Measurements from ENCODE around the gene MXD1. TPM values are rescaled to one million over a fixed set of nuclear protein-coding genes. Genes with fewer than 3 reads are reported as not detected.

MXD1 gene
- total and polyA plus RNA-seq, 9 of the 15 experiments (the other 6 are each of a cell fraction or from before 2014, with no cell fraction given) = 6.7 to 35.9 (median 11.0) TPM

DNA sequence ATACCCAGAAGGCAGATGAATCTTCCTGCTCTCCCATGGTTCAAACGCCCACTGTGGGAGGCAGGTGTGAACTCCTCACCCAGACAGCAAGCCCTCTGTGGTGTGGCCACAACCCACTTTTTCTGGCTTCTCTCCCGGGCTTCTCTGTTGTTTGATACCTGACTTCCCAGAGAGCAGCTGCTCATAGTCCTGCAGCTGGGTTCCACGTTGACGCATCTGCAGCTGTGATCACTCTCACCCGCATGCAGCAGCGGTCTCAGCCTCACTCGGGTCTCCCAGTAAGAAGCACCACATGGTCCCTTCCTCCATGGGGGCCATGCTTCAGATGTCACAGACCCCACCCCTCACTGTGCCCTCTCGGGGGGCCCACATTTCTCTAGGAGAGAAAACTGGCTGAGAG lies 43.1 kb downstream of the MXD1 start (continued):
- TF ChIP-seq, protein P1, sequence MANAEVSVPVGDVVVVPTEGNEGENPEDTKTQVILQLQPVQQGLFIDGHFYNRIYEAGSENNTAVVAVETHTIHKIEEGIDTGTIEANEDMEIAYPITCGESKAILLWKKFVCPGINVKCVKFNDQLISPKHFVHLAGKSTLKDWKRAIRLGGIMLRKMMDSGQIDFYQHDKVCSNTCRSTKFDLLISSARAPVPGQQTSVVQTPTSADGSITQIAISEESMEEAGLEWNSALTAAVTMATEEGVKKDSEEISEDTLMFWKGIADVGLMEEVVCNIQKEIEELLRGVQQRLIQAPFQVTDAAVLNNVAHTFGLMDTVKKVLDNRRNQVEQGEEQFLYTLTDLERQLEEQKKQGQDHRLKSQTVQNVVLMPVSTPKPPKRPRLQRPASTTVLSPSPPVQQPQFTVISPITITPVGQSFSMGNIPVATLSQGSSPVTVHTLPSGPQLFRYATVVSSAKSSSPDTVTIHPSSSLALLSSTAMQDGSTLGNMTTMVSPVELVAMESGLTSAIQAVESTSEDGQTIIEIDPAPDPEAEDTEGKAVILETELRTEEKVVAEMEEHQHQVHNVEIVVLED (CRISPR knock-in tag; IDR thresholded peaks at IDR 0.05) = no peak
- TF ChIP-seq RBM39 (optimal IDR thresholded peaks at IDR 0.05; ENCODE audit: low read depth, low read length) (no peak), KDM2B (CRISPR knock-in tag; IDR thresholded peaks at IDR 0.05) (no peak), CBX8 (IDR thresholded peaks at IDR 0.05; ENCODE audit: borderline replicate concordance, extremely low read depth, low read depth, low read length, poor library complexity, severe bottlenecking) (no peak), E2F3 (CRISPR knock-in tag; IDR thresholded peaks at IDR 0.05) (no peak), ZBTB17 (CRISPR knock-in tag; IDR thresholded peaks at IDR 0.05) (no peak)
- TF ChIP-seq, protein P2, sequence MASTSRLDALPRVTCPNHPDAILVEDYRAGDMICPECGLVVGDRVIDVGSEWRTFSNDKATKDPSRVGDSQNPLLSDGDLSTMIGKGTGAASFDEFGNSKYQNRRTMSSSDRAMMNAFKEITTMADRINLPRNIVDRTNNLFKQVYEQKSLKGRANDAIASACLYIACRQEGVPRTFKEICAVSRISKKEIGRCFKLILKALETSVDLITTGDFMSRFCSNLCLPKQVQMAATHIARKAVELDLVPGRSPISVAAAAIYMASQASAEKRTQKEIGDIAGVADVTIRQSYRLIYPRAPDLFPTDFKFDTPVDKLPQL (IDR thresholded peaks at IDR 0.05; ENCODE audit: extremely low read depth, insufficient read length) = no peak

DNA sequence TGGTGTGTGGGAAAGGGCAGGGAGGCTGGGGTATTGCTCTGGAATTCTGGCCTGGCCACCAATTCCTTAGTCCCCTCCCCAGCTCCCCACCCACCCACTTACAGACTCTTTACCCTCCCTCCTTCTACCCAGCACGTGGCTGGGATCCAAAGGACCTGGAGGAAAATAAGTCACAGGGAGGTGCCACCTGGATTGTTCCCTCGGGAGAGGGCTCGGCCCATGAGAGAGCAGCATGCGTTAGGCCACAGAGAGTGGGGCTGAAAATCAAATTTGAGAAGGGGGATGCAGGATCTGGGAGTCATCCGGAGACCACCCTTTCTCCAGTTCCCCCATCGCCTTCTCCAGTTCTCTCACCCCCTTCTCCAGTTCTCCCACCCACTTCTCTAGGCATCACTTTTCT lies 43.6 kb downstream of the MXD1 start:
- no TSS peak for BruUV-seq (replicated peaks)
- TF ChIP-seq POLR2H (tag; IDR thresholded peaks at IDR 0.05; ENCODE audit: low read depth) (no peak), ZNF282 (CRISPR knock-in tag; IDR thresholded peaks at IDR 0.05) (no peak), PTBP1 (IDR thresholded peaks at IDR 0.05; ENCODE audit: low read depth, low read length) (no peak)
- Histone ChIP-seq H3K79me2 (ENCODE audit: control insufficient read depth, insufficient read depth, low read length) (no peaks in the 10 kb centered on the region), H3K4me3 (no peak overlapping the region), H4K20me1 (replicated peaks; ENCODE audit: control insufficient read depth, insufficient read depth, low read length) (no peaks in the 10 kb centered on the region), H3K9me1 (ENCODE audit: control insufficient read depth, insufficient read depth, low read length) (no peaks in the 10 kb centered on the region), H3K4me2 (ENCODE audit: insufficient read depth, low read length) (no peak overlapping the region), H3K9ac (ENCODE audit: insufficient read depth in 1 of 2, low read depth in 2 of 2, low read length in 2 of 2) (no peak overlapping the region), H3K9me3 (replicated peaks; ENCODE audit: control insufficient read depth, insufficient read depth, low read depth, low read length) (no peaks in the 10 kb centered on the region), H3K27ac (ENCODE audit: extremely low read depth, low read depth, low read length) (no peak overlapping the region), H3K27me3 (ENCODE audit: control insufficient read depth in 2 of 2, insufficient read depth in 2 of 2, low read length in 2 of 2) (no peaks in the 10 kb centered on the region), H2AFZ (ENCODE audit: low read depth, low read length) (no peak overlapping the region), H3K36me3 (ENCODE audit: control insufficient read depth, insufficient read depth, low read length) (no peaks in the 10 kb centered on the region), H3K4me1 (replicated peaks in 1 of 2; ENCODE audit: control insufficient read depth in 2 of 2, insufficient read depth in 2 of 2, low read length in 2 of 2) (peaks cover 0 to 8% of the 10 kb centered on the region in 2 experiments; a peak in 3 of 5 replicates)
- POLR2A ChIA-PET = interaction anchor here (1.0 to 1.6 kb wide), 2 partner anchors 15 to 84 kb away, joined by 3 to 4 read pairs; no protein-coding TSS in a partner anchor
- ATAC-seq (no peak), FAIRE-seq (no peak), DNase-seq (ENCODE audit: extremely low read depth in 1 of 4, low spot score in 3 of 4) (no peak)
- CTCF ChIA-PET (ENCODE audit: low intra/inter-chr PET ratio) = no interaction called here
- in situ Hi-C loops (cut with MboI) = no loop called here
- WGBS (ENCODE audit: insufficient coverage, low coverage, missing lambda C conversion rate) = 61% methylated on average over 6 of the region's 6 CpGs
- intact Hi-C loops (cut with micrococcal nuclease) = no loop called here

All from K562 (cell line).